K562 (cell line): ENCODE measurements around the gene KCND3. TPM values are rescaled to one million over a fixed set of nuclear protein-coding genes. Genes with fewer than 3 reads are reported as not detected.

Experiments
- ATAC-seq: fragments of 200-7000 bp; cut with Tn5 transposase; 3 replicates; pipeline ENCODE4 v1.9.1; 2020; ENCODE audit warnings: moderate library complexity
- BruUV-seq: library from RNA; stranded (reverse); fragments of 400-500 nt; replicated peaks from 2 replicates; lab custom pipeline; 2021; lab: Mats Ljungman, UMichigan
- CTCF ChIA-PET: fragments of 300-600 bp; formaldehyde crosslinking; extraction: SDS; loops from one replicate; lab custom pipeline; 2021; ENCODE audit warnings: low intra/inter-chr PET ratio; lab: Yijun Ruan, JAX
- POLR2A ChIA-PET: fragments of 300-600, 350-650 bp; sonication (Branson Sonifier 250); formaldehyde crosslinking; extraction: SDS; loops from one replicate; lab custom pipeline; 2021; ENCODE audit warnings: antibody characterized with exemption, inconsistent platforms; lab: Yijun Ruan, JAX
- DNase-seq, 4 experiments: peaks; one replicate each; pipeline versions ENCODE4 v3.0.0 to v3.0.0-alpha.2; 2011 to 2018; ENCODE audit warnings: low spot score in 3 of 4, mixed read lengths in 3 of 4; ENCODE audit errors: extremely low read depth in 1 of 4
- FAIRE-seq: peaks from 2 replicates; lab custom pipeline; 2011; peaks lifted over from hg19 to GRCh38; lab: Jason Lieb, UNC
- H2AFZ ChIP-seq: 2 replicates; pipeline ENCODE4 v1.6.0; 2011; ENCODE audit warnings: low read depth, low read length, control low read depth, inconsistent platforms
- H3K27ac ChIP-seq: fragments of 200-600 bp; 3 replicates; pipeline ENCODE4 v1.8.0; 2011; ENCODE audit warnings: low read depth, mild to moderate bottlenecking, control low read depth, inconsistent platforms, low read length, moderate library complexity, mixed read lengths; ENCODE audit errors: extremely low read depth
- H3K27me3 ChIP-seq, 2 experiments: fragments of 300-600 bp in 1 of 2; 2 replicates in 1 of 2; 3 replicates in 1 of 2; pipeline versions ENCODE4 v1.6.0 to v1.8.0; 2011; ENCODE audit warnings: inconsistent platforms in 2 of 2, low read length in 2 of 2, mild to moderate bottlenecking in 1 of 2, mixed read lengths in 1 of 2, moderate library complexity in 1 of 2; ENCODE audit not compliant: control insufficient read depth in 2 of 2, insufficient read depth in 2 of 2
- H3K36me3 ChIP-seq: fragments of 300-600 bp; 3 replicates; pipeline ENCODE4 v1.8.0; 2011; ENCODE audit warnings: mild to moderate bottlenecking, low read length, inconsistent platforms; ENCODE audit not compliant: control insufficient read depth, insufficient read depth
- H3K4me1 ChIP-seq, 2 experiments: fragments of 200-600 bp in 1 of 2; replicated peaks in 1 of 2; 2 replicates in 1 of 2; 3 replicates in 1 of 2; pipeline versions ENCODE4 v1.5.1 to v1.8.0; 2011; ENCODE audit warnings: inconsistent platforms in 2 of 2, low read length in 2 of 2, mild to moderate bottlenecking in 1 of 2, mixed read lengths in 1 of 2, moderate library complexity in 1 of 2; ENCODE audit not compliant: control insufficient read depth in 2 of 2, insufficient read depth in 2 of 2
- H3K4me2 ChIP-seq: 2 replicates; pipeline ENCODE4 v1.6.1; 2011; ENCODE audit warnings: low read length, control low read depth, inconsistent platforms, mixed read lengths; ENCODE audit not compliant: insufficient read depth
- H3K4me3 ChIP-seq: fragments of 200-600 bp; sonication (generic), shearing (Covaris generic); 2 replicates; pipeline ENCODE4 v1.5.1; 2016; ENCODE audit warnings: control low read depth, inconsistent platforms
- H3K79me2 ChIP-seq: fragments of 200-600 bp; 3 replicates; pipeline ENCODE4 v1.8.0; 2011; ENCODE audit warnings: low read length, inconsistent platforms; ENCODE audit not compliant: control insufficient read depth, insufficient read depth
- H3K9ac ChIP-seq, 2 experiments: 2 replicates each; pipeline versions ENCODE4 v1.6.0 to v1.6.1; 2011; ENCODE audit warnings: low read depth in 2 of 2, low read length in 2 of 2, control low read depth in 1 of 2, inconsistent platforms in 1 of 2, mild to moderate bottlenecking in 1 of 2, mixed read lengths in 1 of 2; ENCODE audit not compliant: insufficient read depth in 1 of 2
- H3K9me1 ChIP-seq: one replicate; pipeline ENCODE4 v1.6.0; 2011; ENCODE audit warnings: inconsistent platforms, mild to moderate bottlenecking, low read length, moderate library complexity; ENCODE audit not compliant: control insufficient read depth, insufficient read depth
- H3K9me3 ChIP-seq: replicated peaks from 2 replicates; pipeline ENCODE4 v1.5.1; 2011; ENCODE audit warnings: low read depth, low read length, inconsistent platforms; ENCODE audit not compliant: control insufficient read depth, insufficient read depth
- H4K20me1 ChIP-seq: replicated peaks from 2 replicates; pipeline ENCODE4 v1.6.1; 2011; ENCODE audit warnings: low read length, inconsistent platforms, mixed read lengths; ENCODE audit not compliant: control insufficient read depth, insufficient read depth
- ATF1 ChIP-seq, 2 experiments: fragments of 450-650 bp in 1 of 2; IDR thresholded peaks; 2 replicates each; pipeline ENCODE4 v1.6.1; 2016; ENCODE audit warnings: missing compliant biosample characterization in 1 of 2, missing genetic modification characterization in 1 of 2
- BDP1 ChIP-seq: IDR thresholded peaks from 3 replicates; pipeline ENCODE4 v1.6.1; 2011; ENCODE audit not compliant: insufficient read length, insufficient read depth
- BRD9 ChIP-seq: fragments of 450-650 bp; IDR thresholded peaks from 2 replicates; pipeline ENCODE4 v1.6.1; 2018; ENCODE audit warnings: low read depth; ENCODE audit not compliant: partially characterized antibody
- EWSR1 ChIP-seq: fragments of 450-650 bp; IDR thresholded peaks from 2 replicates; pipeline ENCODE4 v1.6.1; 2018; ENCODE audit warnings: borderline replicate concordance, mild to moderate bottlenecking, low read depth, moderate library complexity; ENCODE audit not compliant: partially characterized antibody
- MEF2D ChIP-seq: conservative IDR thresholded peaks from 2 replicates; pipeline ENCODE4 v1.6.1; 2016; ENCODE audit warnings: low read depth, missing genetic modification characterization, missing compliant biosample characterization
- NFRKB ChIP-seq: fragments of 450-650 bp; IDR thresholded peaks from 2 replicates; pipeline ENCODE4 v1.6.1; 2016; ENCODE audit warnings: low read depth
- ZNF23 ChIP-seq: fragments of 250-450 bp; sonication (Bioruptor Pico); IDR thresholded peaks from 2 replicates; pipeline ENCODE4 v1.4.0; 2020; ENCODE audit warnings: mild to moderate bottlenecking
- ZNF232 ChIP-seq: sonication (generic); formaldehyde crosslinking; IDR thresholded peaks from 2 replicates; pipeline ENCODE4 v1.8.0; 2022; ENCODE audit warnings: mild to moderate bottlenecking, missing genetic modification reagents
- WGBS: fragments of 100-300 bp; shearing (Covaris generic); methylation state at CpG from one replicate; pipeline ENCODE4 v1.1.6; 2016; ENCODE audit warnings: low coverage, mixed read lengths; ENCODE audit not compliant: insufficient coverage; ENCODE audit errors: missing lambda C conversion rate; 5-methylcytosine and 5-hydroxymethylcytosine counted together
- in situ Hi-C: fragments of 300-500 bp; cut with MboI; formaldehyde crosslinking; loops from 4 replicates; pipeline ENCODE4 v1.15.0; 2018; ENCODE audit warnings: inconsistent platforms, mixed read lengths
- intact Hi-C: fragments of 100-400 bp; cut with micrococcal nuclease; formaldehyde crosslinking; loops from 2 replicates; pipeline ENCODE4 v1.14.2; 2022
- polyA plus RNA-seq, 8 experiments: library from polyadenylated mRNA; depleted of rRNA in 4 of 8; stranded (reverse) in 5 of 8; unstranded in 3 of 8; fragments of >200 nt; fragmentation: Nextera tagmentation in 2 of 8; fragmentation: Illumina TruSeq in 1 of 8; extraction: Ambion mirVana in 2 of 8; extraction: Trizol in 1 of 8; gene quantifications; 2 replicates each; pipeline versions ENCODE4 v1.2.1 to v1.2.3, GENCODE V29; 2011 to 2014; ENCODE audit warnings: inconsistent platforms in 1 of 8, missing spikeins in 1 of 8
- total RNA-seq, 7 experiments: library from RNA; depleted of rRNA in 6 of 7; stranded (reverse); fragments of >200 nt in 6 of 7; fragmentation: Illumina TruSeq in 2 of 7; extraction: Trizol in 2 of 7; gene quantifications; 2 replicates each; pipeline versions ENCODE4 v1.2.1 to v1.2.3, GENCODE V29; 2011 to 2021; ENCODE audit warnings: low replicate concordance in 1 of 7
- TF ChIP-seq, protein P1 (sequence below): fragments of 250-450 bp; sonication (Bioruptor Pico); IDR thresholded peaks from 2 replicates; pipeline ENCODE4 v1.5.0; 2021

Gene KCND3
- total and polyA plus RNA-seq, 9 of the 15 experiments (the other 6 are each of a cell fraction or from before 2014, with no cell fraction given), result not detected

DNA sequence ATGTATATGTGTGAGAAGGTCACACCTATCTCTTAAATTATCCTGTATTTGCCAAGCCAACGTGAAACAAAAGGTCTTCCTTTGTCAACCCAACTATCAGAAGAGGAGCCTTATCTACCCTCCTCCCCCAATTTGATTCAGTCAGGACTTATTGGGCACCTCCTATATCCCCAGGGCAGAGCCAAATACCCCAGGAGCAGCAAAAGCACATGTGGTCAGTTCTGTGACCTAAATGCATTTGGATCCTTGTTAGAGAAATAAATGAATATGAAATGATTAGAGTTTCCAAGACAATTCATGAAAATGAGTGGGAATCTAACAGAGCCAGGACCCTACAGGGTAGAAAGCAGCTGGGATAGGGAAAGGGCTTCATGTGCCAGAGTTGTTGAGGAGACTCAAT is 37.0 kb upstream of the KCND3 start:
- peaks cover 2 to 10% of the 10 kb centered on the region in 2 experiments; a peak in 3 of 5 replicates for H3K27me3 ChIP-seq
- ChIA-PET CTCF (no interaction called here), POLR2A (no interaction called here)
- H3K79me2 ChIP-seq, result no peaks in the 10 kb centered on the region
- H3K9me3 ChIP-seq, result no peaks in the 10 kb centered on the region
- no peaks in the 10 kb centered on the region for H3K9me1 ChIP-seq
- DNase-seq (no peak), FAIRE-seq (no peak), ATAC-seq (no peak)
- intact Hi-C loops, result no loop called here
- in situ Hi-C loops, result no loop called here
- 0% methylated on average over 1 of the region's 1 CpG for WGBS
- no peak overlapping the region for H3K4me3 ChIP-seq
- H3K27ac ChIP-seq, result no peak overlapping the region
- no peak overlapping the region for H2AFZ ChIP-seq
- TF ChIP-seq ATF1 (CRISPR knock-in tag; IDR thresholded peaks at IDR 0.05), result no peak
- no peak for TF ChIP-seq ATF1 (tag; IDR thresholded peaks at IDR 0.05)
- no peak for TF ChIP-seq EWSR1
- no peaks in the 10 kb centered on the region for H4K20me1 ChIP-seq
- no peaks in the 10 kb centered on the region for H3K4me1 ChIP-seq
- H3K9ac ChIP-seq, result no peak overlapping the region
- no peak overlapping the region for H3K4me2 ChIP-seq
- H3K36me3 ChIP-seq, result no peaks in the 10 kb centered on the region
- no TSS peak for BruUV-seq

DNA sequence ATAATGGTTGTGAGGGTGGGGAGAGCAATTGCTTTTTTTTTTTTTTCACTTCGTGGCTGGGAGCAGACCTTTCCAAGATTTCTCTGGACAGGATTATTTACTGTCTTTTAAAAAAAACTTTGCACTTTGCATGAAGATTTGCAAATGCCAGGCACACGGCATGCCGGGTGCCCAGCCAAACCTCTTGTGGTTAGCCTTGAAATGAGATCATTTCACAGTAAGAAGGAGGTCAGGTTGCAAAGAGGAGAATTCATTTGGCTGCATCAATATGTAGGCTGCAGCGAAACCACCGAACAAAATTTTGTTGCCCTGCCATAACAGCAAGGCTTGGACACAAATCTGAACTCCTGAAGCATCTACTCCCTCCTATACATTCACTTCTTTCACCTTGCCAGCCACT is 36.5 kb upstream of the KCND3 start:
- intact Hi-C loops (no loop called here), in situ Hi-C loops (no loop called here)
- no peaks in the 10 kb centered on the region for H3K36me3 ChIP-seq
- no peaks in the 10 kb centered on the region for H3K79me2 ChIP-seq
- peaks cover 2 to 10% of the 10 kb centered on the region in 2 experiments; a peak in 3 of 5 replicates for H3K27me3 ChIP-seq
- H3K27ac ChIP-seq, result no peak overlapping the region
- no peak for ATAC-seq
- no peaks in the 10 kb centered on the region for H3K9me3 ChIP-seq
- H3K4me3 ChIP-seq, result no peak overlapping the region
- POLR2A ChIA-PET, result no interaction called here
- WGBS, result 1% methylated on average over 5 of the region's 5 CpGs
- no peak for DNase-seq
- no TSS peak for BruUV-seq
- no peak for FAIRE-seq
- H3K9ac ChIP-seq, result no peak overlapping the region
- no peaks in the 10 kb centered on the region for H3K9me1 ChIP-seq
- CTCF ChIA-PET, result no interaction called here
- H4K20me1 ChIP-seq, result no peaks in the 10 kb centered on the region
- H3K4me1 ChIP-seq, result no peaks in the 10 kb centered on the region
- no peak overlapping the region for H2AFZ ChIP-seq
- no peak overlapping the region for H3K4me2 ChIP-seq
- TF ChIP-seq, protein P1, sequence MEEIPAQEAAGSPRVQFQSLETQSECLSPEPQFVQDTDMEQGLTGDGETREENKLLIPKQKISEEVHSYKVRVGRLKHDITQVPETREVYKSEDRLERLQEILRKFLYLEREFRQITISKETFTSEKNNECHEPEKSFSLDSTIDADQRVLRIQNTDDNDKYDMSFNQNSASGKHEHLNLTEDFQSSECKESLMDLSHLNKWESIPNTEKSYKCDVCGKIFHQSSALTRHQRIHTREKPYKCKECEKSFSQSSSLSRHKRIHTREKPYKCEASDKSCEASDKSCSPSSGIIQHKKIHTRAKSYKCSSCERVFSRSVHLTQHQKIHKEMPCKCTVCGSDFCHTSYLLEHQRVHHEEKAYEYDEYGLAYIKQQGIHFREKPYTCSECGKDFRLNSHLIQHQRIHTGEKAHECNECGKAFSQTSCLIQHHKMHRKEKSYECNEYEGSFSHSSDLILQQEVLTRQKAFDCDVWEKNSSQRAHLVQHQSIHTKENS (CRISPR knock-in tag), result no peak
- TF ChIP-seq NFRKB, result no peak
- no peak for TF ChIP-seq ZNF23 (CRISPR knock-in tag)
- no peak for TF ChIP-seq MEF2D (tag)
- TF ChIP-seq BRD9, result no peak
- no peak for TF ChIP-seq BDP1
- TF ChIP-seq ZNF232, result no peak
- TF ChIP-seq, all 486 proteins: peak for 0
